B cell (primary cell): Measurements from ENCODE around the gene PRIMPOL. TPM values are rescaled to one million over a fixed set of nuclear protein-coding genes. Genes with fewer than 3 reads are reported as not detected.
"Not testable (repeated sequence)": the region's sequence is repeated elsewhere in the genome, so short reads cannot be mapped to it uniquely, and the experiment has no call there.

Experiments
- ATAC-seq: fragments of 200-7000 bp; cut with Tn5 transposase; one replicate; pipeline ENCODE4 v1.10.0; 2021; ENCODE audit warnings: low read depth, mild to moderate bottlenecking, moderate number of reproducible peaks, moderate library complexity
- CTCF ChIA-PET: fragments of 350-600 bp; sonication (Branson Sonifier 250); formaldehyde crosslinking; loops from one replicate; lab custom pipeline; 2021; ENCODE audit warnings: antibody characterized with exemption, inconsistent platforms; lab: Charles Lee
- POLR2A ChIA-PET: fragments of 350-600 bp; sonication (Branson Sonifier 250); formaldehyde crosslinking; loops from one replicate; lab custom pipeline; 2021; ENCODE audit warnings: antibody characterized with exemption; lab: Charles Lee
- DNase-seq: peaks from one replicate; pipeline ENCODE4 v3.0.0; 2013
- H2AFZ ChIP-seq: 2 replicates; pipeline ENCODE4 v1.6.1; 2012; ENCODE audit warnings: mild to moderate bottlenecking, low read depth, low read length; ENCODE audit not compliant: insufficient read depth, poor library complexity, severe bottlenecking
- H3K27ac ChIP-seq, 2 donors: 1 replicate in 1 of 2; 2 replicates in 1 of 2; pipeline ENCODE4 v1.5.1; 2012 to 2013; ENCODE audit warnings: low read length in 2 of 2, mild to moderate bottlenecking in 2 of 2, moderate library complexity in 1 of 2
- H3K27me3 ChIP-seq, 4 experiments: fragments of 200-600 bp in 1 of 4; sonication (generic) in 1 of 4; replicated peaks in 1 of 4; 1 replicate in 2 of 4; 2 replicates in 2 of 4; pipeline versions ENCODE4 v1.6.1 to v1.7.0; 2013 to 2016; ENCODE audit warnings: low read length in 3 of 4, mild to moderate bottlenecking in 2 of 4, mixed read lengths in 1 of 4, moderate library complexity in 1 of 4; ENCODE audit not compliant: insufficient read depth in 4 of 4, control insufficient read depth in 3 of 4; ENCODE audit errors: control extremely low read depth in 1 of 4
- H3K36me3 ChIP-seq, 2 experiments: replicated peaks in 1 of 2; 1 replicate in 1 of 2; 2 replicates in 1 of 2; pipeline versions ENCODE4 v1.6.1 to v1.7.1; 2013; ENCODE audit warnings: low read length in 1 of 2; ENCODE audit not compliant: insufficient read depth in 2 of 2, control insufficient read depth in 1 of 2; ENCODE audit errors: control extremely low read depth in 1 of 2, extremely low read depth in 1 of 2
- H3K4me1 ChIP-seq, 2 donors: fragments of 200-600 bp in 1 of 2; sonication (generic) in 1 of 2; 1 replicate in 1 of 2; 2 replicates in 1 of 2; pipeline versions ENCODE4 v1.5.1 to v1.6.1; 2013 to 2017; ENCODE audit warnings: low read length in 2 of 2; ENCODE audit not compliant: control insufficient read depth in 2 of 2, insufficient read depth in 2 of 2
- H3K4me2 ChIP-seq: replicated peaks from 2 replicates; pipeline ENCODE3; 2012; ENCODE audit warnings: mild to moderate bottlenecking, low read depth, low read length; ENCODE audit not compliant: poor library complexity, severe bottlenecking
- H3K4me3 ChIP-seq, 5 experiments: fragments of 200-600 bp in 1 of 5; sonication (generic) in 1 of 5; 1 replicate in 3 of 5; 2 replicates in 2 of 5; pipeline versions ENCODE4 v1.5.1 to v1.7.0; 2011 to 2016; ENCODE audit warnings: low read length in 4 of 5, mild to moderate bottlenecking in 4 of 5, low read depth in 2 of 5, control low read depth in 1 of 5, moderate library complexity in 1 of 5; ENCODE audit not compliant: insufficient read depth in 1 of 5; ENCODE audit errors: control extremely low read depth in 1 of 5, extremely low read depth in 1 of 5
- H3K79me2 ChIP-seq: fragments of 200-600 bp; sonication (generic); one replicate; pipeline ENCODE4 v1.6.0; 2016; ENCODE audit warnings: low read length; ENCODE audit not compliant: control insufficient read depth, insufficient read depth
- H3K9ac ChIP-seq: fragments of 200-600 bp; sonication (generic); 2 replicates; pipeline ENCODE4 v1.6.1; 2017; ENCODE audit warnings: mild to moderate bottlenecking, low read length, moderate library complexity
- H3K9me3 ChIP-seq, 3 donors: one replicate each; pipeline versions ENCODE4 v1.6.1 to v1.7.1; 2013; ENCODE audit warnings: low read length in 2 of 3; ENCODE audit not compliant: control insufficient read depth in 2 of 3, insufficient read depth in 1 of 3; ENCODE audit errors: control extremely low read depth in 1 of 3
- H4K20me1 ChIP-seq: 2 replicates; pipeline ENCODE4 v1.6.0; 2012; ENCODE audit warnings: mild to moderate bottlenecking, low read length; ENCODE audit not compliant: insufficient read depth, control insufficient read depth, poor library complexity, severe bottlenecking
- H3K27ac Mint-ChIP-seq: one replicate; pipeline ENCODE4 v1.8.0; 2021; ENCODE audit warnings: mixed read lengths
- H3K27me3 Mint-ChIP-seq: one replicate; pipeline ENCODE4 v1.8.0; 2021; ENCODE audit warnings: mixed read lengths
- H3K4me1 Mint-ChIP-seq: one replicate; pipeline ENCODE4 v1.8.0; 2021; ENCODE audit warnings: mixed read lengths
- H3K4me3 Mint-ChIP-seq: one replicate; pipeline ENCODE4 v1.8.0; 2021; ENCODE audit warnings: mixed read lengths
- H3K9me3 Mint-ChIP-seq: one replicate; pipeline ENCODE4 v1.8.0; 2022; ENCODE audit warnings: mixed read lengths; ENCODE audit not compliant: insufficient read depth
- EZH2 ChIP-seq: IDR thresholded peaks from 2 replicates; pipeline ENCODE4 v1.6.1; 2012; ENCODE audit warnings: borderline replicate concordance, low read depth, mild to moderate bottlenecking, moderate library complexity, low read length; ENCODE audit not compliant: insufficient read depth, poor library complexity, severe bottlenecking
- WGBS: methylation state at CpG from one replicate; pipeline ENCODE4 v1.1.5; 2013; ENCODE audit warnings: missing lambda C conversion rate; ENCODE audit not compliant: insufficient coverage; 5-methylcytosine and 5-hydroxymethylcytosine counted together
- intact Hi-C: fragments of 100-400 bp; cut with micrococcal nuclease; formaldehyde crosslinking; loops from one replicate; pipeline ENCODE4 v1.10.0; 2022
- polyA plus RNA-seq: library from polyadenylated mRNA; depleted of rRNA; stranded (reverse); fragments of >200 nt; gene quantifications from 2 replicates; pipeline ENCODE4 v1.2.3, GENCODE V29; 2012
- total RNA-seq, 2 donors: library from RNA; stranded (reverse); fragments of 120-200 nt in 1 of 2; gene quantifications; 1 replicate in 1 of 2; 2 replicates in 1 of 2; pipeline versions ENCODE4 v1.2.3 to v1.2.4, GENCODE V29; 2013 to 2022
- TF ChIP-seq, protein P1 (sequence below): fragments of 200-600 bp; IDR thresholded peaks from one replicate; pipeline ENCODE4 v1.8.0; 2022; ENCODE audit warnings: antibody characterized with exemption, mild to moderate bottlenecking

Gene PRIMPOL
- total and polyA plus RNA-seq, 2 donors (not counting 1 experiment from before 2014, with no cell fraction given), result 15.4 to 16.3 TPM

DNA sequence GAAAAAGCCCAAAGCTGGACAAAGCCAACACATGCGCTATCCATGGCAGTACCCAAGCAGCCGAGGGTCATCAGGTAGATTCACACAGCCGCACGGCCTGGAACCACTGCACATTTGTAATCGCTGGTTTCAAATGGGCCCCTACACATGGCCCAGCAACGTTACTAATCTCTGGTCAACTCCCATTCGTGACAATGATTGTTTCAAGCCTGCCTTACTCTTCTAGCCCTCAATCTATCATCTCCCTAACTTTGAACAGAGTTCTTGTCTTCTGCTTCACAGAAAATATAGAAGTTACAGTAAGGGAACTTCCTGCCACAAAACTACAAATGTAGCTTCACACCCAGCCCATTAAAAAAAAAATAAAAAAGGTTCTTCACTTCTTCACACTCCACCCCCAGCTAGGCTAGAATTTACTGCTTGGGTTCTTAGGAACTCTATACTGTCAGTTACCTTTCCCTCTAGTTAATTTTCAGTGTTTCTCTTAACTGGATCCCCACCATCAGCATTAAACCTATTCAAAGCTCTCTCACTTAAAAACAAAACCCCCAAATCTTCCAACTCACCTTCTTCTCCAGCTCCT, 24.5 kb upstream of the PRIMPOL start:
- Histone ChIP-seq H3K27ac (no peak overlapping the region), H3K4me1 (no peaks in the 10 kb centered on the region), H3K9ac (no peak overlapping the region), H4K20me1 (no peaks in the 10 kb centered on the region), H3K79me2 (no peaks in the 10 kb centered on the region), H2AFZ (no peak overlapping the region), H3K27me3 (no peaks in the 10 kb centered on the region), H3K9me3 (no peaks in the 10 kb centered on the region), H3K4me2 (no peak overlapping the region), H3K4me3 (no peak overlapping the region), H3K36me3 (peaks cover 0 to 30% of the 10 kb centered on the region in 2 experiments)
- ChIA-PET CTCF (interaction anchor here (0.9 kb wide), 1 partner anchor 361 kb away, joined by 3 read pairs; no protein-coding TSS in a partner anchor), POLR2A (no interaction called here)
- Mint-ChIP-seq H3K27me3 (no peaks in the 10 kb centered on the region), H3K27ac (no peak overlapping the region), H3K9me3 (no peaks in the 10 kb centered on the region), H3K4me1 (peaks cover 10% of the 10 kb centered on the region), H3K4me3 (peak overlapping the region; percentile 44)
- intact Hi-C loops, result no loop called here
- no peak for DNase-seq
- 100% methylated on average over 5 of the region's 7 CpGs for WGBS
- TF ChIP-seq EZH2, result no peak
- TF ChIP-seq, protein P1, sequence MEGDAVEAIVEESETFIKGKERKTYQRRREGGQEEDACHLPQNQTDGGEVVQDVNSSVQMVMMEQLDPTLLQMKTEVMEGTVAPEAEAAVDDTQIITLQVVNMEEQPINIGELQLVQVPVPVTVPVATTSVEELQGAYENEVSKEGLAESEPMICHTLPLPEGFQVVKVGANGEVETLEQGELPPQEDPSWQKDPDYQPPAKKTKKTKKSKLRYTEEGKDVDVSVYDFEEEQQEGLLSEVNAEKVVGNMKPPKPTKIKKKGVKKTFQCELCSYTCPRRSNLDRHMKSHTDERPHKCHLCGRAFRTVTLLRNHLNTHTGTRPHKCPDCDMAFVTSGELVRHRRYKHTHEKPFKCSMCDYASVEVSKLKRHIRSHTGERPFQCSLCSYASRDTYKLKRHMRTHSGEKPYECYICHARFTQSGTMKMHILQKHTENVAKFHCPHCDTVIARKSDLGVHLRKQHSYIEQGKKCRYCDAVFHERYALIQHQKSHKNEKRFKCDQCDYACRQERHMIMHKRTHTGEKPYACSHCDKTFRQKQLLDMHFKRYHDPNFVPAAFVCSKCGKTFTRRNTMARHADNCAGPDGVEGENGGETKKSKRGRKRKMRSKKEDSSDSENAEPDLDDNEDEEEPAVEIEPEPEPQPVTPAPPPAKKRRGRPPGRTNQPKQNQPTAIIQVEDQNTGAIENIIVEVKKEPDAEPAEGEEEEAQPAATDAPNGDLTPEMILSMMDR, result no peak
- no peak for ATAC-seq

- CTCF ChIA-PET, result not testable (repeated sequence)
These were observed 23.5 kb upstream of the PRIMPOL start for GRCh38 chr4:184625783-184626596.

More at GRCh38 chr4:184625783-184626596, 23.5 kb upstream of the PRIMPOL start:
- DNase-seq, H3K27ac ChIP-seq, H3K79me2 ChIP-seq, POLR2A ChIA-PET, H3K27me3 ChIP-seq, intact Hi-C loops, ATAC-seq, H2AFZ ChIP-seq, H3K27me3 Mint-ChIP-seq, H3K4me1 Mint-ChIP-seq, H3K4me1 ChIP-seq, H3K4me2 ChIP-seq, H3K9ac ChIP-seq, H3K4me3 ChIP-seq, H3K9me3 Mint-ChIP-seq, H4K20me1 ChIP-seq, H3K9me3 ChIP-seq: not testable (repeated sequence)
- WGBS, result 91% methylated on average over 4 of the region's 11 CpGs
- peak overlapping the region; percentile 11 for H3K27ac Mint-ChIP-seq
- peak overlapping the region; percentile 44 for H3K4me3 Mint-ChIP-seq
- H3K36me3 ChIP-seq, result peaks cover 0 to 37% of the 10 kb centered on the region in 2 experiments
